GM12874 (cell line): ENCODE results near the gene VOPP1.

ENCODE experiments used
- CTCF ChIP-seq: IDR thresholded peaks from 2 replicates; pipeline ENCODE4 v1.5.1; 2011; ENCODE audit warnings: low read depth, mild to moderate bottlenecking, control low read depth, low read length, moderate library complexity; ENCODE audit not compliant: insufficient read depth

The VOPP1 gene

DNA sequence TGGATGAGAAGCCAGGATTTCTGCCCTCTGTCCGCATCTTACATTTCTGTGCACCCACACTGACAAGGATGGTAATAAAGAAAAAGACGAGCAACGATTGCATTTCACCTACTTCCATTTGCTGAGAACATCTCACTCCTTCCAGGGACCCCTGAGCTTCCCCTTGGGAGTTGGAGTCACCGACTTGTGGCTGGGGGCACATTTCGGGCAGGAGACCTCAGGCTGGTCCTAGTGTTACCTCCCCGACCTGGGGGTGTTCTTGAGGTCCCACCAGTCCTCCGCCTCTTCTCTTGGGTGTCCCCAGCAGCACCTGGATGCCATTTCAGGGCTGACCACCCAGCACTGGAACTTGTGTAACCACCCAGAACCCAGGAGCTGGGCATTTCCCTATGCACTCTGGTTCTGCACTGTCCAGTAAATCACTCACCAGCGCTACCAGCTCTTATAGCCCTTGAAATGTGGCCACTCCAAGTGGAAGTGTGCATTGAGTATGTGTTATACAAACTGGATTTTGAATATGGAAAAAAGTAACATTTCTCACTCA, 122.2 kb downstream of the VOPP1 start:
- TF ChIP-seq CTCF: no peak

- no peak for TF ChIP-seq CTCF
These were observed 122.9 kb downstream of the VOPP1 start for GRCh38 chr7:55449205-55449991.

DNA sequence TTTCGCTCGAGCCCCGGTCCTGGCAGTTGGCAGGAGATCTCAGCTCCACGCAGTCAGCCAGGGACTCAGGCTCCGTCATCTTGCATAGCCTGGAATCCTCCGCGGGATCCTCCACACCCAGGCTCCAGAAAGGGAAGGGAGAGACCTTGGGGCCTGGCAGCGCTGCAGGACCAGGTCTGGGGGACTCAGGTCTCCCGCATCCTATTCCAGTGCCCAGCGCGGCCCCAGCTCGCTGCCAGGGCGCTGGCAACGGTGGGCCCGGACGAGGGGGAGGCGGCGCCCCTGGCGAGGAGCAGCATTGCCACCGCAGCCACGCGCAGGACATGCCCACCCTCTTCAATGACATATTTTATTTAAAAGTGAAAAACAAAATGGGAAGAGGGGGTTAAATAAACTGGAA, 123.8 kb downstream of the VOPP1 start:
- no peak for TF ChIP-seq CTCF

GRCh38 chr7:55444786-55445185, 127.5 kb downstream of the VOPP1 start:
- no peak for TF ChIP-seq CTCF

- TF ChIP-seq CTCF: no peak
These were observed 130.4 kb downstream of the VOPP1 start for GRCh38 chr7:55441774-55442522.

DNA sequence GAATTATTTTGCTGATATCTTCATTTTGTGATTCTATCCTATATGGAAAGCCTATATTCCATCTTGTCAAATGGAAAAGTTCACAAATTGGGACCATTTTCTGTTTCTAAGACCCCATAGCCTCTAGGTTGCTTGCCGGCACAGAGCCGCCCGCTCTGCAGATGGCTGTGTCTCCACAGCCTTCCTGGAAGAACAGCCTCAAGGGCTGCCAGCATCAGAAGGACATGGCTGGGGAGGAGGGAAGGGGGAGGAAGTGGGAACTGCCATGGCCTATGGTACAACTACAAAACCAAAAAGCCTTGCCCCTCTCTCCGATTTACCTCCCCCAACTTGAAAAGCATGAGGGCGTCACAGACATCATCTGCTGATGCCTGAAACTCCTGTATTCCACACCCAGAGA, 131.3 kb downstream of the VOPP1 start:
- TF ChIP-seq CTCF: no peak

DNA sequence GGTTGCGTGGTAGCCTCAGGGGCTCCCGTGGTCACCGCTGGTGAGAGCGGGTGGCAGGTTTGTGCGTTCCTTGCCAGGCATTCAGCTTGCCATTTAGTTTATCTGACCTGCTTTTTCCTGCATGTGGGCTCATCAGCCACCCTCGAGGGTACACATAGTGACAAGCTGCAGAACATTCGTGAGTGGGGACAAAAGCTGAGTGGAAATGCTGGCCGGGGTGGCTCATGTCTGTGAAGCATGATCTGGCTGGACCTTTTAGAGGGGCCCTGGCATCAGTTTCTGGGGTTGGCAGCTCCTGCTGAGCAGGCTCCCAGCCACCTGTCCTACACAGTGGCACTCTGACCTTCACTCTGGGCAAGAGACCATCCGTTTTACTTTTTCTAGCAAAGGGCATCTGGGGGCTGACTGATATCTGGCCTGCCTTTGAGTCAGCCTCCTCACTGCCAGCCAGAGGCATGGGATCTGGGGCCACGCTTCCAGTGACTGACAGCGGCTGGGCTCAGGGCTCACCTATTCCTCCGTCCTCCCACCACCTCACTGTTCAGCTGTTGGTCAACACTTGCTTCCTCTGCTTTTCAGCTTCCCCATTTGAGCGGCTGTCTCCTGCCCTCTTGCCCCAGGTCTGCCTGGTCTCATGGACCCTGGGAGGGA, 132.1 kb downstream of the VOPP1 start:
- TF ChIP-seq CTCF: no peak
